Panc1 (cell line): ENCODE results near the gene MTUS2. TPM values are rescaled to one million over a fixed set of nuclear protein-coding genes. Genes with fewer than 3 reads are reported as not detected.

Experiments used
- ATAC-seq: fragments of 200-7000 bp; cut with Tn5 transposase; 2 replicates; pipeline ENCODE4 v1.9.1; 2020; ENCODE audit warnings: mild to moderate bottlenecking, moderate library complexity
- BruUV-seq: library from RNA; stranded (reverse); fragments of 400-500 nt; replicated peaks from 2 replicates; lab custom pipeline; 2021; lab: Mats Ljungman, UMichigan
- CTCF ChIA-PET: fragments of 300-600 bp; sonication (Branson Sonifier 250); formaldehyde crosslinking; loops from one replicate; lab custom pipeline; 2022; ENCODE audit warnings: antibody characterized with exemption; lab: Charles Lee
- POLR2A ChIA-PET: fragments of 300-600 bp; sonication (Branson Sonifier 250); formaldehyde crosslinking; loops from one replicate; lab custom pipeline; 2022; ENCODE audit warnings: antibody characterized with exemption; lab: Charles Lee
- DNase-seq: peaks from one replicate; pipeline ENCODE4 v3.0.0-alpha.2; 2010; ENCODE audit warnings: low read depth, low spot score
- H3K27ac ChIP-seq: 2 replicates; pipeline ENCODE4 v1.5.1; 2011; ENCODE audit warnings: mild to moderate bottlenecking, low read length, inconsistent platforms
- H3K27me3 ChIP-seq: fragments of 200-500 bp; sonication (Bioruptor generic); 2 replicates; pipeline ENCODE4 v1.6.0; 2014; ENCODE audit warnings: low read length, inconsistent platforms; ENCODE audit not compliant: control insufficient read depth, insufficient read depth
- H3K36me3 ChIP-seq: fragments of 200-500 bp; sonication (Bioruptor generic); 2 replicates; pipeline ENCODE4 v1.5.1; 2014; ENCODE audit warnings: inconsistent platforms, mild to moderate bottlenecking, low read length, moderate library complexity; ENCODE audit not compliant: control insufficient read depth, insufficient read depth
- H3K4me1 ChIP-seq: 2 replicates; pipeline ENCODE4 v1.5.1; 2011; ENCODE audit warnings: inconsistent platforms, mild to moderate bottlenecking, low read length, moderate library complexity; ENCODE audit not compliant: control insufficient read depth, insufficient read depth
- H3K4me3 ChIP-seq, 2 experiments: 2 replicates each; pipeline ENCODE4 v1.5.1; 2011 to 2012; ENCODE audit warnings: low read depth in 2 of 2, low read length in 2 of 2, mild to moderate bottlenecking in 2 of 2, inconsistent platforms in 1 of 2, moderate library complexity in 1 of 2
- H3K9me3 ChIP-seq: fragments of 200-500 bp; sonication (Bioruptor generic); 2 replicates; pipeline ENCODE4 v1.5.1; 2014; ENCODE audit warnings: low read depth, mild to moderate bottlenecking, inconsistent platforms, low read length, moderate library complexity; ENCODE audit not compliant: control insufficient read depth, insufficient read depth
- POLR2AphosphoS5 ChIP-seq: IDR thresholded peaks from 2 replicates; pipeline ENCODE4 v1.6.1; 2012; ENCODE audit warnings: mild to moderate bottlenecking, low read depth, low read length, moderate library complexity
- SIN3A ChIP-seq: IDR thresholded peaks from 2 replicates; pipeline ENCODE4 v1.6.1; 2012; ENCODE audit warnings: low read depth, mild to moderate bottlenecking, low read length, moderate library complexity, borderline replicate concordance; ENCODE audit not compliant: insufficient read depth
- TCF7L2 ChIP-seq: IDR thresholded peaks from 2 replicates; pipeline ENCODE4 v1.6.1; 2011; ENCODE audit warnings: mild to moderate bottlenecking, low read depth, low read length, inconsistent platforms
- in situ Hi-C: cut with HindIII; loops from 2 replicates; pipeline ENCODE4 v1.10.0; 2016; ENCODE audit warnings: low sequenced_read_pairs, low pct_unique_long_range_greater_than_20kb
- intact Hi-C: fragments of 100-400 bp; cut with micrococcal nuclease; formaldehyde crosslinking; loops from one replicate; pipeline ENCODE4 v1.10.0; 2022; ENCODE audit not compliant: unreplicated experiment
- total RNA-seq: library from RNA; stranded (reverse); gene quantifications from one replicate; pipeline ENCODE4 v1.2.1, GENCODE V29; 2021; ENCODE audit not compliant: unreplicated experiment
- TF ChIP-seq, protein P1 (sequence below): fragments of 450-650 bp; IDR thresholded peaks from 2 replicates; pipeline ENCODE4 v1.5.1; 2017; ENCODE audit warnings: mild to moderate bottlenecking
- TF ChIP-seq, protein P2 (sequence below), 2 experiments: IDR thresholded peaks; 2 replicates each; pipeline ENCODE4 v1.6.1; 2011 to 2012; ENCODE audit warnings: low read depth in 2 of 2, control low read depth in 1 of 2, low read length in 1 of 2, mild to moderate bottlenecking in 1 of 2, moderate library complexity in 1 of 2; ENCODE audit not compliant: insufficient read depth in 1 of 2

The MTUS2 gene
- total RNA-seq, 1 experiment from 2014 or later: 0.05 TPM

DNA sequence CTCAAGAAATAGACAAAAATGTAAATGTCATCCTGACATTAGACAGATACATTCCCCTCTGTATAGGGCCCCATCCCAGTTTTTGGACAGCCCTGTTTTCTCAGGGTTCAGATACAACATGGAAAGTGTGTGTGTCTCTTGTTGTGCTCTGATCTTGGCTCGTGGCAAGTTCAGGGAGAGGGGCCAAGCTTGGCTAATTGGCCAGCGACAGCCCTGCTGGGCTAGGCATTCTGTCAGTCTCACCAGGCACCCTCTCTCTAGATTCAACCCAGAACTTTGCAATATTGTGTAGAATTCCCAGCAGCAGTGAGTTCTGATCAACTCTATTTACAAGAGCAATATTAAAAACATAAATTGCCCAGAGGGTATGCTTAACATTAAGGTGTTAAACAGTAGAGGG is 30.1 kb downstream of the MTUS2 start:
- no peaks in the 10 kb centered on the region for H3K9me3 ChIP-seq
- TF ChIP-seq, protein P1, sequence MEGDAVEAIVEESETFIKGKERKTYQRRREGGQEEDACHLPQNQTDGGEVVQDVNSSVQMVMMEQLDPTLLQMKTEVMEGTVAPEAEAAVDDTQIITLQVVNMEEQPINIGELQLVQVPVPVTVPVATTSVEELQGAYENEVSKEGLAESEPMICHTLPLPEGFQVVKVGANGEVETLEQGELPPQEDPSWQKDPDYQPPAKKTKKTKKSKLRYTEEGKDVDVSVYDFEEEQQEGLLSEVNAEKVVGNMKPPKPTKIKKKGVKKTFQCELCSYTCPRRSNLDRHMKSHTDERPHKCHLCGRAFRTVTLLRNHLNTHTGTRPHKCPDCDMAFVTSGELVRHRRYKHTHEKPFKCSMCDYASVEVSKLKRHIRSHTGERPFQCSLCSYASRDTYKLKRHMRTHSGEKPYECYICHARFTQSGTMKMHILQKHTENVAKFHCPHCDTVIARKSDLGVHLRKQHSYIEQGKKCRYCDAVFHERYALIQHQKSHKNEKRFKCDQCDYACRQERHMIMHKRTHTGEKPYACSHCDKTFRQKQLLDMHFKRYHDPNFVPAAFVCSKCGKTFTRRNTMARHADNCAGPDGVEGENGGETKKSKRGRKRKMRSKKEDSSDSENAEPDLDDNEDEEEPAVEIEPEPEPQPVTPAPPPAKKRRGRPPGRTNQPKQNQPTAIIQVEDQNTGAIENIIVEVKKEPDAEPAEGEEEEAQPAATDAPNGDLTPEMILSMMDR: no peak
- no peak for TF ChIP-seq POLR2AphosphoS5
- TF ChIP-seq, protein P2, sequence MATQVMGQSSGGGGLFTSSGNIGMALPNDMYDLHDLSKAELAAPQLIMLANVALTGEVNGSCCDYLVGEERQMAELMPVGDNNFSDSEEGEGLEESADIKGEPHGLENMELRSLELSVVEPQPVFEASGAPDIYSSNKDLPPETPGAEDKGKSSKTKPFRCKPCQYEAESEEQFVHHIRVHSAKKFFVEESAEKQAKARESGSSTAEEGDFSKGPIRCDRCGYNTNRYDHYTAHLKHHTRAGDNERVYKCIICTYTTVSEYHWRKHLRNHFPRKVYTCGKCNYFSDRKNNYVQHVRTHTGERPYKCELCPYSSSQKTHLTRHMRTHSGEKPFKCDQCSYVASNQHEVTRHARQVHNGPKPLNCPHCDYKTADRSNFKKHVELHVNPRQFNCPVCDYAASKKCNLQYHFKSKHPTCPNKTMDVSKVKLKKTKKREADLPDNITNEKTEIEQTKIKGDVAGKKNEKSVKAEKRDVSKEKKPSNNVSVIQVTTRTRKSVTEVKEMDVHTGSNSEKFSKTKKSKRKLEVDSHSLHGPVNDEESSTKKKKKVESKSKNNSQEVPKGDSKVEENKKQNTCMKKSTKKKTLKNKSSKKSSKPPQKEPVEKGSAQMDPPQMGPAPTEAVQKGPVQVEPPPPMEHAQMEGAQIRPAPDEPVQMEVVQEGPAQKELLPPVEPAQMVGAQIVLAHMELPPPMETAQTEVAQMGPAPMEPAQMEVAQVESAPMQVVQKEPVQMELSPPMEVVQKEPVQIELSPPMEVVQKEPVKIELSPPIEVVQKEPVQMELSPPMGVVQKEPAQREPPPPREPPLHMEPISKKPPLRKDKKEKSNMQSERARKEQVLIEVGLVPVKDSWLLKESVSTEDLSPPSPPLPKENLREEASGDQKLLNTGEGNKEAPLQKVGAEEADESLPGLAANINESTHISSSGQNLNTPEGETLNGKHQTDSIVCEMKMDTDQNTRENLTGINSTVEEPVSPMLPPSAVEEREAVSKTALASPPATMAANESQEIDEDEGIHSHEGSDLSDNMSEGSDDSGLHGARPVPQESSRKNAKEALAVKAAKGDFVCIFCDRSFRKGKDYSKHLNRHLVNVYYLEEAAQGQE (IDR thresholded peaks at IDR 0.05; ENCODE audit: insufficient read depth in 1 of 2, low read depth in 2 of 2, low read length in 1 of 2): no peak
- no peak for TF ChIP-seq TCF7L2
- no peak for TF ChIP-seq SIN3A
- no peaks in the 10 kb centered on the region; the same call in 1 of the 2 replicates for H3K27me3 ChIP-seq
- H3K27ac ChIP-seq: no peak overlapping the region
- no peaks in the 10 kb centered on the region for H3K4me1 ChIP-seq
- no peak overlapping the region for H3K4me3 ChIP-seq
- intact Hi-C loops (no loop called here), in situ Hi-C loops (no loop called here)
- H3K36me3 ChIP-seq: no peaks in the 10 kb centered on the region
- DNase-seq: no peak
- no peak for ATAC-seq
- POLR2A ChIA-PET: no interaction called here
- no TSS peak for BruUV-seq
- CTCF ChIA-PET: no interaction called here

DNA sequence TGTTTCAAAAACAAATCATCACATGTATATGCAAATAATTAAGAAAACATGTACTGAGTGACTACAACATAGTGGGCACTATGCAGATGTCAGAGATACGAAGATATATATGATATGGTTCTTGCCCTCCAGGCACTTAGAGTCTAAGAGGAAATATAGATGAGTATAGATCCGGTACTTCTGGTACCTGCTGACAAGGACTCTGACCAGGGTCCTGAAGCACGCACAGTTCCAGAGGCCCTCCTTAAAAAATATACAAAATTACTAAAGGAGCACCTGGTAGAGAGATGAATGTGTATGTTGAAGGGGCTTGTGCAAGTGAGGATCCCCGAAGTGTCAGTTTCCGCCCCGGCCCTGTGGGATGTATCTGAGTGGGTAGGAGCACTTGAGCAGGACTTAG is 31.3 kb downstream of the MTUS2 start:
- intact Hi-C loops: no loop called here
- in situ Hi-C loops: no loop called here
- H3K27me3 ChIP-seq: no peaks in the 10 kb centered on the region; the same call in 1 of the 2 replicates

More for the DNA sequence above, 31.3 kb downstream of the MTUS2 start:
- Histone ChIP-seq H3K36me3 (no peaks in the 10 kb centered on the region), H3K4me1 (no peaks in the 10 kb centered on the region), H3K4me3 (no peak overlapping the region), H3K9me3 (no peaks in the 10 kb centered on the region), H3K27ac (no peak overlapping the region)
- TF ChIP-seq, protein P2 (IDR thresholded peaks at IDR 0.05; ENCODE audit: insufficient read depth in 1 of 2, low read depth in 2 of 2, low read length in 1 of 2): peak in 1 of 2 experiments; percentile 39; a peak in 1 of 4 replicates
- no peak for TF ChIP-seq SIN3A
- BruUV-seq: no TSS peak
- no peak for ATAC-seq
- ChIA-PET POLR2A (no interaction called here), CTCF (no interaction called here)
- no peak for DNase-seq
